Erythroblast (primary cell): ENCODE results near the gene SRP54.

Experiments
- GATA1 ChIP-seq: IDR thresholded peaks from 2 replicates; pipeline ENCODE4 v1.6.1; 2011; ENCODE audit warnings: low read depth, mild to moderate bottlenecking, control low read depth, low read length, moderate library complexity
- POLR2A ChIP-seq: IDR thresholded peaks from 2 replicates; pipeline ENCODE4 v1.6.1; 2011; ENCODE audit warnings: mild to moderate bottlenecking, low read length

- TF ChIP-seq POLR2A = no peak
- TF ChIP-seq GATA1 = no peak
These were observed 45.4 kb upstream of the SRP54 start for GRCh38 chr14:34937442-34937841.
